HepG2 (cell line): ENCODE data around the gene NECTIN2. TPM values are rescaled to one million over a fixed set of nuclear protein-coding genes. Genes with fewer than 3 reads are reported as not detected.

Source experiments
- CHD4 ChIP-seq: fragments of 200-600 bp; sonication (generic); IDR thresholded peaks from 2 replicates; pipeline ENCODE4 v1.7.0; 2017; ENCODE audit warnings: mild to moderate bottlenecking, low read length, borderline replicate concordance
- CREM ChIP-seq, 2 experiments: sonication (generic) in 1 of 2; formaldehyde crosslinking in 1 of 2; IDR thresholded peaks; 2 replicates each; pipeline versions ENCODE4 v1.4.0 to v1.6.1; 2016 to 2020; ENCODE audit warnings: antibody characterized with exemption in 1 of 2, mild to moderate bottlenecking in 1 of 2, missing genetic modification reagents in 1 of 2
- GTF3A ChIP-seq: sonication (generic); formaldehyde crosslinking; conservative IDR thresholded peaks from 2 replicates; pipeline ENCODE4 v1.4.0; 2020; ENCODE audit warnings: mild to moderate bottlenecking, missing genetic modification reagents
- HNF4G ChIP-seq, 2 experiments: sonication (generic) in 1 of 2; formaldehyde crosslinking in 1 of 2; IDR thresholded peaks; 2 replicates each; pipeline versions ENCODE4 v1.4.0 to v1.6.1; 2011 to 2020; ENCODE audit warnings: borderline replicate concordance in 2 of 2, low read depth in 2 of 2, mild to moderate bottlenecking in 2 of 2, low read length in 1 of 2, missing genetic modification reagents in 1 of 2, moderate library complexity in 1 of 2
- JUNB ChIP-seq: sonication (generic); formaldehyde crosslinking; IDR thresholded peaks from 2 replicates; pipeline ENCODE4 v1.8.0; 2022; ENCODE audit warnings: missing genetic modification reagents, mild to moderate bottlenecking, borderline replicate concordance
- MYC ChIP-seq: sonication (generic); formaldehyde crosslinking; IDR thresholded peaks from 2 replicates; pipeline ENCODE4 v1.9.0; 2021; ENCODE audit warnings: missing genetic modification reagents, borderline replicate concordance
- NFATC3 ChIP-seq: sonication (generic); formaldehyde crosslinking; IDR thresholded peaks from 2 replicates; pipeline ENCODE4 v1.5.1; 2020; ENCODE audit warnings: mild to moderate bottlenecking, missing genetic modification reagents
- NFIC ChIP-seq: IDR thresholded peaks from 2 replicates; pipeline ENCODE4 v1.6.1; 2012; ENCODE audit warnings: mild to moderate bottlenecking, low read length, inconsistent platforms
- POLR2A ChIP-seq, 2 experiments: IDR thresholded peaks; 2 replicates each; pipeline ENCODE4 v1.6.1; 2011; ENCODE audit warnings: low read depth in 2 of 2, low read length in 2 of 2, mild to moderate bottlenecking in 1 of 2, moderate library complexity in 1 of 2; ENCODE audit not compliant: insufficient read depth in 1 of 2
- REXO4 ChIP-seq: sonication (generic); formaldehyde crosslinking; IDR thresholded peaks from 2 replicates; pipeline ENCODE4 v1.8.0; 2022; ENCODE audit warnings: missing genetic modification reagents, mild to moderate bottlenecking, borderline replicate concordance
- ZBTB10 ChIP-seq: sonication (generic); formaldehyde crosslinking; IDR thresholded peaks from 2 replicates; pipeline ENCODE4 v1.4.0; 2020; ENCODE audit warnings: missing genetic modification reagents, borderline replicate concordance
- ZBTB46 ChIP-seq: sonication (generic); formaldehyde crosslinking; IDR thresholded peaks from 2 replicates; pipeline ENCODE4 v1.4.0; 2020; ENCODE audit warnings: mild to moderate bottlenecking, missing genetic modification reagents, borderline replicate concordance
- ZBTB49 ChIP-seq: sonication (generic); formaldehyde crosslinking; IDR thresholded peaks from 2 replicates; pipeline ENCODE4 v1.4.0; 2020; ENCODE audit warnings: missing genetic modification reagents, borderline replicate concordance
- ZNF382 ChIP-seq: sonication (generic); formaldehyde crosslinking; IDR thresholded peaks from 2 replicates; pipeline ENCODE4 v1.5.0; 2020; ENCODE audit warnings: missing genetic modification reagents, mild to moderate bottlenecking, borderline replicate concordance
- ZNF562 ChIP-seq: sonication (generic); formaldehyde crosslinking; IDR thresholded peaks from 2 replicates; pipeline ENCODE4 v1.8.0; 2022; ENCODE audit warnings: missing genetic modification reagents, borderline replicate concordance
- ZNF660 ChIP-seq: sonication (generic); formaldehyde crosslinking; IDR thresholded peaks from 2 replicates; pipeline ENCODE4 v1.5.1; 2020; ENCODE audit warnings: mild to moderate bottlenecking, low read depth, missing genetic modification reagents, borderline replicate concordance
- ZNF704 ChIP-seq: sonication (generic); formaldehyde crosslinking; IDR thresholded peaks from 2 replicates; pipeline ENCODE4 v1.8.1; 2023; ENCODE audit warnings: mild to moderate bottlenecking, inconsistent platforms, moderate library complexity, missing genetic modification reagents, borderline replicate concordance
- ZNF713 ChIP-seq: sonication (generic); formaldehyde crosslinking; IDR thresholded peaks from 2 replicates; pipeline ENCODE4 v1.4.0; 2020; ENCODE audit warnings: mild to moderate bottlenecking, missing genetic modification reagents
- ZNF740 ChIP-seq: sonication (generic); formaldehyde crosslinking; IDR thresholded peaks from 2 replicates; pipeline ENCODE4 v1.4.0; 2020; ENCODE audit warnings: missing genetic modification reagents
- polyA plus RNA-seq, 8 experiments: library from polyadenylated mRNA; depleted of rRNA in 3 of 8; stranded (reverse) in 7 of 8; unstranded in 1 of 8; fragments of >200 nt; fragmentation: Illumina TruSeq in 4 of 8; extraction: Trizol in 4 of 8; gene quantifications; 2 replicates each; pipeline versions ENCODE4 v1.2.1 to v1.2.3, GENCODE V29; 2011 to 2016; ENCODE audit warnings: low read depth in 4 of 8, missing spikeins in 1 of 8, mixed read lengths in 1 of 8; ENCODE audit not compliant: insufficient read depth in 1 of 8
- total RNA-seq, 5 experiments: library from RNA; depleted of rRNA; stranded (reverse); fragments of >200 nt; fragmentation: Illumina TruSeq; extraction: Trizol; gene quantifications; 2 replicates each; pipeline ENCODE4 v1.2.3, GENCODE V29; 2016; ENCODE audit warnings: low read depth in 1 of 5

NECTIN2 gene
- total and polyA plus RNA-seq, 2 of the 13 experiments (the other 11 are each of a cell fraction or from before 2014, with no cell fraction given): 75.4 to 114 TPM

DNA sequence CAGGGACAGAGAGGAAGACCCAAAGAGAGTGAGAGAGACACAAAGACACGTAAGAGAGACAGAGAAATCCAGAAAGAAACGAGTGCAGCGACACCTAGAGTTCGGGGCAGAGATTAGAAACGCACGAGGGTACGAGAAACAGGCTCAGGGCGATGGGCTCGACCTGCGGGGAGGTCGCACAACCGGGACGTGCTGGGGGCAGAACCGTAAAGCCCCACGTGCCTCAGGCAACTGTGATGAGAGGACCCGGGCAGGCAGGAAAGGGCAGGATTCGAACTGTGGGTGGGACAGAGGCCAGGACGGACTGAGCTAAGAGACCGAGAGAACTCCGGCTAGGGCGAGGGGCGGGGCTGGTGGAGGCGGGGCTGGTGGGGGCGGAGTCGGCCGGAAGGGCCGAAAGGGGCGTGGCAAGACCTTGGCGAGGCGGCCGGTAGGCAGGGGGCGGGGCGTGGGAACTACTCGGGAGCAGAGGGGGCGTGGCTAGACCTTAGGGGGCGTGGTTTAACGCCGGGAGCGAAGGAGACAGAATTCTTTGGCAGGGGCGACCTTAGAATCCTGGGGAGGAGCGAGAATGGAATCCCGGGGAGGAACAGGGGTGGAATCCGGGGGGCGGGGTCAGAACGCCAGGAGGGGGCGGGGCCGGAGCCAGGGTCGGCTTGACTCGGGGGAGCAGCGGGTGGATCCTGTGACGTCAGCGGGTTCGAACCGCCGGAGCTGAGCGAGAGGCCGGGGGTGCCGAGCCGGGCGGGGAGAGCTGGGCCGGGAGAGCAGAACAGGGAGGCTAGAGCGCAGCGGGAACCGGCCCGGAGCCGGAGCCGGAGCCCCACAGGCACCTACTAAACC is at the start of gene NECTIN2 (continued):
- TF ChIP-seq ZNF704 (CRISPR knock-in tag) (no peak), ZNF382 (CRISPR knock-in tag) (no peak), ZNF740 (CRISPR knock-in tag) (no peak), CHD4 (peak; percentile 29; the same call in 1 of the 2 replicates), CREM (IDR thresholded peaks at IDR 0.05) (peak; percentile 47; the same call in 1 of the 2 replicates), CREM (CRISPR knock-in tag; IDR thresholded peaks at IDR 0.05) (no peak), JUNB (CRISPR knock-in tag) (peak; percentile 50; the same call in 1 of the 2 replicates), ZBTB46 (CRISPR knock-in tag) (no peak), ZBTB49 (CRISPR knock-in tag) (no peak), ZNF562 (CRISPR knock-in tag) (no peak), ZNF660 (CRISPR knock-in tag) (no peak), NFIC (no peak), MYC (CRISPR knock-in tag) (peak; percentile 83; the same call in 1 of the 2 replicates), HNF4G (IDR thresholded peaks at IDR 0.05; ENCODE audit: borderline replicate concordance, low read depth, low read length) (no peak), HNF4G (CRISPR knock-in tag; IDR thresholded peaks at IDR 0.05; ENCODE audit: borderline replicate concordance, low read depth) (no peak), REXO4 (CRISPR knock-in tag) (no peak), POLR2A (IDR thresholded peaks at IDR 0.05; ENCODE audit: insufficient read depth in 1 of 2, low read depth in 2 of 2, low read length in 2 of 2) (peak; percentile 62 to 87), GTF3A (CRISPR knock-in tag) (no peak), ZNF713 (CRISPR knock-in tag) (no peak), ZBTB10 (CRISPR knock-in tag) (no peak), NFATC3 (CRISPR knock-in tag) (no peak)
